PFSK-1 (cell line): Measurements from ENCODE around the gene TAF1.
A peak's percentile ranks its signal among the peaks of the same experiment; 100 is the strongest.

Experiments used
- FOXP2 ChIP-seq: optimal IDR thresholded peaks from 2 replicates; pipeline ENCODE3; 2011; ENCODE audit warnings: borderline replicate concordance, control low read depth, inconsistent platforms; ENCODE audit not compliant: insufficient read depth; ENCODE audit errors: extremely low read length, extremely low read depth
- POLR2AphosphoS5 ChIP-seq: IDR thresholded peaks from 2 replicates; pipeline ENCODE4 v1.6.1; 2012; ENCODE audit warnings: low read depth, mild to moderate bottlenecking, control low read depth, low read length, moderate library complexity
- REST ChIP-seq, 2 experiments: IDR thresholded peaks; 2 replicates each; pipeline versions ENCODE4 v1.6.1 to v1.8.0; 2011 to 2012; ENCODE audit warnings: low read depth in 2 of 2, low read length in 2 of 2, control low read depth in 1 of 2, inconsistent platforms in 1 of 2, mild to moderate bottlenecking in 1 of 2, moderate library complexity in 1 of 2; ENCODE audit not compliant: insufficient read depth in 1 of 2
- SIN3A ChIP-seq: IDR thresholded peaks from 2 replicates; pipeline ENCODE4 v1.6.1; 2012; ENCODE audit warnings: mild to moderate bottlenecking, low read length, moderate library complexity, borderline replicate concordance; ENCODE audit not compliant: insufficient read depth
- TAF1 ChIP-seq: IDR thresholded peaks from 2 replicates; pipeline ENCODE4 v1.6.1; 2012; ENCODE audit warnings: low read length, control low read depth, borderline replicate concordance; ENCODE audit not compliant: insufficient read depth

The TAF1 gene

GRCh38 chrX:71364221-71364620, 1.9 kb upstream of the TAF1 start:
- TF ChIP-seq POLR2AphosphoS5 (no peak), SIN3A (no peak), FOXP2 (no peak), REST (IDR thresholded peaks at IDR 0.05; ENCODE audit: insufficient read depth in 1 of 2, low read depth in 2 of 2, low read length in 2 of 2) (no peak), TAF1 (no peak)

GRCh38 chrX:71365356-71365874, 742 bp upstream of the TAF1 start:
- TF ChIP-seq SIN3A, result no peak
- TF ChIP-seq REST (IDR thresholded peaks at IDR 0.05; ENCODE audit: insufficient read depth in 1 of 2, low read depth in 2 of 2, low read length in 2 of 2), result no peak; a peak in 1 of 4 replicates
- TF ChIP-seq TAF1, result no peak
- no peak; the same call in none of the 2 replicates for TF ChIP-seq POLR2AphosphoS5
- TF ChIP-seq FOXP2, result no peak

GRCh38 chrX:71366674-71367256, 608 bp downstream of the TAF1 start:
- TF ChIP-seq SIN3A (0 out of 2 replicates have a peak, but pooled peaks have one; percentile 20), REST (IDR thresholded peaks at IDR 0.05; ENCODE audit: insufficient read depth in 1 of 2, low read depth in 2 of 2, low read length in 2 of 2) (no peak), POLR2AphosphoS5 (peak; percentile 47; the same call in 1 of the 2 replicates)

GRCh38 chrX:71367396-71367795, 1.2 kb downstream of the TAF1 start:
- TF ChIP-seq FOXP2 (no peak), SIN3A (0 out of 2 replicates have a peak, but pooled peaks have one; percentile 1)

- TF ChIP-seq REST (IDR thresholded peaks at IDR 0.05; ENCODE audit: insufficient read depth in 1 of 2, low read depth in 2 of 2, low read length in 2 of 2) (no peak), FOXP2 (no peak), TAF1 (no peak), POLR2AphosphoS5 (no peak), SIN3A (no peak)
These were observed 6.2 kb downstream of the TAF1 start for GRCh38 chrX:71372388-71372787.
